Fibroblast of lung (primary cell): ENCODE measurements around the gene TBX6. TPM values are rescaled to one million over a fixed set of nuclear protein-coding genes. Genes with fewer than 3 reads are reported as not detected.
"Not testable (repeated sequence)": the region's sequence is repeated elsewhere in the genome, so short reads cannot be mapped to it uniquely, and the experiment has no call there.

Experiments
- DNase-seq, 2 donors: peaks; one replicate each; pipeline versions ENCODE4 v3.0.0 to v3.0.0-alpha.2; 2010; ENCODE audit warnings: low read depth in 2 of 2
- H2AFZ ChIP-seq: 2 replicates; pipeline ENCODE4 v1.5.1; 2012; ENCODE audit warnings: low read length, control low read depth, inconsistent platforms
- H3K27ac ChIP-seq: 2 replicates; pipeline ENCODE4 v1.5.1; 2011; ENCODE audit warnings: low read length, control low read depth; ENCODE audit not compliant: insufficient read depth
- H3K27me3 ChIP-seq: 2 replicates; pipeline ENCODE4 v1.5.1; 2011; ENCODE audit warnings: mild to moderate bottlenecking, low read length; ENCODE audit not compliant: control insufficient read depth, insufficient read depth
- H3K36me3 ChIP-seq: 2 replicates; pipeline ENCODE4 v1.5.1; 2011; ENCODE audit warnings: low read length; ENCODE audit not compliant: control insufficient read depth, insufficient read depth
- H3K4me1 ChIP-seq: 2 replicates; pipeline ENCODE4 v1.5.1; 2011; ENCODE audit warnings: low read length; ENCODE audit not compliant: control insufficient read depth, insufficient read depth; ENCODE audit errors: extremely low read depth
- H3K4me2 ChIP-seq: 2 replicates; pipeline ENCODE4 v1.5.1; 2011; ENCODE audit warnings: low read length, control low read depth; ENCODE audit not compliant: insufficient read depth; ENCODE audit errors: extremely low read depth
- H3K4me3 ChIP-seq, 4 experiments: fragments of 200-600 bp in 1 of 4; sonication (generic) in 1 of 4; replicated peaks in 1 of 4; 2 replicates each; pipeline ENCODE4 v1.5.1; 2011 to 2016; ENCODE audit warnings: low read length in 4 of 4, low read depth in 3 of 4, mild to moderate bottlenecking in 3 of 4, control low read depth in 2 of 4, inconsistent platforms in 1 of 4, mixed read lengths in 1 of 4; ENCODE audit not compliant: insufficient read depth in 1 of 4; ENCODE audit errors: control extremely low read depth in 1 of 4
- H3K79me2 ChIP-seq: 2 replicates; pipeline ENCODE4 v1.5.1; 2012; ENCODE audit warnings: mild to moderate bottlenecking, low read length, inconsistent platforms; ENCODE audit not compliant: control insufficient read depth, insufficient read depth
- H3K9ac ChIP-seq: 2 replicates; pipeline ENCODE4 v1.5.1; 2011; ENCODE audit warnings: mild to moderate bottlenecking, low read length, control low read depth; ENCODE audit not compliant: insufficient read depth
- H3K9me3 ChIP-seq: 2 replicates; pipeline ENCODE4 v1.5.1; 2012; ENCODE audit warnings: low read depth, low read length; ENCODE audit not compliant: control insufficient read depth, insufficient read depth
- H4K20me1 ChIP-seq: 2 replicates; pipeline ENCODE4 v1.5.1; 2011; ENCODE audit warnings: low read length; ENCODE audit not compliant: control insufficient read depth, insufficient read depth; ENCODE audit errors: extremely low read depth
- EZH2 ChIP-seq: IDR thresholded peaks from 2 replicates; pipeline ENCODE4 v1.5.1; 2012; ENCODE audit warnings: low read length, control low read depth, mild to moderate bottlenecking; ENCODE audit errors: missing control alignments
- polyA plus RNA-seq, 2 donors: library from polyadenylated mRNA; depleted of rRNA in 1 of 2; stranded (reverse) in 1 of 2; unstranded in 1 of 2; fragments of >200 nt; gene quantifications; 2 replicates each; pipeline ENCODE4 v1.2.1, GENCODE V29; 2011 to 2012; ENCODE audit warnings: missing spikeins in 1 of 2
- total RNA-seq: library from RNA; depleted of rRNA; stranded (reverse); fragments of >200 nt; gene quantifications from 2 replicates; pipeline ENCODE4 v1.2.1, GENCODE V29; 2014
- TF ChIP-seq, protein P1 (sequence below), 2 donors: IDR thresholded peaks in 1 of 2; conservative IDR thresholded peaks in 1 of 2; 1 replicate in 1 of 2; 2 replicates in 1 of 2; pipeline ENCODE4 v1.5.1; 2011 to 2012; ENCODE audit warnings: low read length in 2 of 2, control low read depth in 1 of 2, inconsistent platforms in 1 of 2, low read depth in 1 of 2, mild to moderate bottlenecking in 1 of 2

TBX6 gene
- total and polyA plus RNA-seq, 2 donors (not counting 1 experiment from before 2014, with no cell fraction given) = 0.33 TPM; not detected in 1

DNA sequence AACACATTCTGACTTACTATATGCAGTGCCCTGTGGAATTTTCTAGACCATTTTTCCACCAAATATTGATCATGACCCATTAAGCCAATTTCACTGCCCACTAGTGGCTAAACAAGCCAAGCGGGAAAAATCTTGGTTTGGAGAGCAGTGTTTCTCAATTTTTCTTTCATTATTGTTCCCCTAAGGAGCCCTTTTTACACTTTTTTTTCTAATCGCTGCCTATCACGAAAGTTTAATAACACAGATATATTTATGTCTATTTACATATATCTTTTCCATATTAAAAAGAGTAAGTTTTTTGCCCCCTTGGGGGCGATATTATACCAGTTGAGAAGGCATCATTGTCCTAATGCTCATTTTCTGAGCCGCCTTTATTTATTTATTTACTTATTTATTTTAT, 49.9 kb downstream of the TBX6 start:
- Histone ChIP-seq H3K4me1 (no peaks in the 10 kb centered on the region), H3K9me3 (no peaks in the 10 kb centered on the region), H3K9ac (no peak overlapping the region), H4K20me1 (no peaks in the 10 kb centered on the region), H3K27ac (no peak overlapping the region), H3K79me2 (no peaks in the 10 kb centered on the region), H2AFZ (no peak overlapping the region), H3K27me3 (no peaks in the 10 kb centered on the region), H3K4me2 (no peak overlapping the region), H3K36me3 (no peaks in the 10 kb centered on the region), H3K4me3 (no peak overlapping the region)
- DNase-seq = peak; percentile 21 to 63
- TF ChIP-seq, protein P1, sequence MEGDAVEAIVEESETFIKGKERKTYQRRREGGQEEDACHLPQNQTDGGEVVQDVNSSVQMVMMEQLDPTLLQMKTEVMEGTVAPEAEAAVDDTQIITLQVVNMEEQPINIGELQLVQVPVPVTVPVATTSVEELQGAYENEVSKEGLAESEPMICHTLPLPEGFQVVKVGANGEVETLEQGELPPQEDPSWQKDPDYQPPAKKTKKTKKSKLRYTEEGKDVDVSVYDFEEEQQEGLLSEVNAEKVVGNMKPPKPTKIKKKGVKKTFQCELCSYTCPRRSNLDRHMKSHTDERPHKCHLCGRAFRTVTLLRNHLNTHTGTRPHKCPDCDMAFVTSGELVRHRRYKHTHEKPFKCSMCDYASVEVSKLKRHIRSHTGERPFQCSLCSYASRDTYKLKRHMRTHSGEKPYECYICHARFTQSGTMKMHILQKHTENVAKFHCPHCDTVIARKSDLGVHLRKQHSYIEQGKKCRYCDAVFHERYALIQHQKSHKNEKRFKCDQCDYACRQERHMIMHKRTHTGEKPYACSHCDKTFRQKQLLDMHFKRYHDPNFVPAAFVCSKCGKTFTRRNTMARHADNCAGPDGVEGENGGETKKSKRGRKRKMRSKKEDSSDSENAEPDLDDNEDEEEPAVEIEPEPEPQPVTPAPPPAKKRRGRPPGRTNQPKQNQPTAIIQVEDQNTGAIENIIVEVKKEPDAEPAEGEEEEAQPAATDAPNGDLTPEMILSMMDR (conservative IDR thresholded peaks at IDR 0.05 in 1 of 2, IDR thresholded peaks at IDR 0.05 in 1 of 2; ENCODE audit: low read depth in 1 of 2, low read length in 2 of 2) = peak; percentile 21 to 34
- no peak for TF ChIP-seq EZH2

DNA sequence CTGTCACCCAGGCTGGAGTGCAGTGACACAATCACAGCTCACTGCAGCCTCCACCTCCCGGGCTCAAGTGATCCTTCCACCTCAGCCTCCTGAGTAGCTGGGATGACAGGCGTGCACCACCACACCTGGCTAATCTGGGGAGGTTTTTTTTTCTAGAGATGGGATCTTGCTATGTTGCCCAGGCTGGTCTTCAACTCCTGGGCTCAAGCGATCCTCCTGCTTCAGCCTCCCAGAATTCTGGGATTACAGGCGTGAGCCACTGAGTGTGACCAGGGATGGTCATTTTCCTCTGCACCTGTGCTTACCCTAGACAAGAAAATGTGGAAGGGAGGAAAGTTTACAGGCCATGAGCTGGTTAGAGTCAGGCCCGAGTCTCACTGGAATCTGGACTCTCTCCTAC, 51.0 kb downstream of the TBX6 start:
- H2AFZ ChIP-seq, H3K9ac ChIP-seq, H3K27me3 ChIP-seq, H3K4me2 ChIP-seq, H3K27ac ChIP-seq, H3K79me2 ChIP-seq, H3K4me1 ChIP-seq, H3K36me3 ChIP-seq, DNase-seq, H3K4me3 ChIP-seq, H3K9me3 ChIP-seq, H4K20me1 ChIP-seq: not testable (repeated sequence)

DNA sequence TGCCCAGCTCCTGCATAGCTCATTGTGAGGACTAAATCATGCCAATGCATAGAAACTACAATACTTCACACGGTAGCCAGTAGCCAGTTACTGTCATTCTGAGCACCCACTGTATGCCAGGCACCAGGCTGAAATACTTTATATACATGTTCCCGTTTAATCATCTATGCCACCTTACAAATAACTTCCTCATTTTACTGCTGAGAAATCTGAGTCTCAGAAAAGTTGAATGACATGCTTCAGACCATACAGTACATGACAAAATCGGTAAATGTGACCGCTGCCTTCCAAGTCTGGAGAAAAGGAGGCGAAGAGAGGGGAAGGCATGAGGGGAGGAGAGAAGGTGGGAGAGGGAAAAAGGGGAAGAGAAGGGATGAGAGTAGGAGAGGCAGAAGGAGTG, 51.5 kb downstream of the TBX6 start:
- no peak overlapping the region for H3K27ac ChIP-seq
- H3K4me3 ChIP-seq = no peak overlapping the region
- no peaks in the 10 kb centered on the region for H3K9me3 ChIP-seq
- no peak for DNase-seq
- TF ChIP-seq, protein P1 (conservative IDR thresholded peaks at IDR 0.05 in 1 of 2, IDR thresholded peaks at IDR 0.05 in 1 of 2; ENCODE audit: low read depth in 1 of 2, low read length in 2 of 2) = no peak
- no peak for TF ChIP-seq EZH2
- H3K4me1 ChIP-seq = no peaks in the 10 kb centered on the region
- H3K4me2 ChIP-seq = no peak overlapping the region
- no peaks in the 10 kb centered on the region for H3K79me2 ChIP-seq
- no peaks in the 10 kb centered on the region for H4K20me1 ChIP-seq
- no peaks in the 10 kb centered on the region for H3K36me3 ChIP-seq
- no peak overlapping the region for H2AFZ ChIP-seq
- no peak overlapping the region for H3K9ac ChIP-seq
- no peaks in the 10 kb centered on the region for H3K27me3 ChIP-seq

Other genes starting within 250 kb of the TBX6 start
- 89.1 and 99.6 TPM in 2 replicates for gene CDIPT, start 228.7 kb downstream of the TBX6 start, total RNA-seq
- 78.1 and 84.9 TPM in 2 replicates for gene CDIPT, start 228.7 kb downstream of the TBX6 start, polyA plus RNA-seq
- 1.8 and 2.6 TPM in 2 replicates for gene SEZ6L2, start 192.4 kb downstream of the TBX6 start, total RNA-seq
- gene SEZ6L2, start 192.4 kb downstream of the TBX6 start, polyA plus RNA-seq = 0.80 and 1.2 TPM in 2 replicates
- gene ASPHD1, start 191.4 kb downstream of the TBX6 start, total RNA-seq = 5.4 and 5.9 TPM in 2 replicates
- gene ASPHD1, start 191.4 kb downstream of the TBX6 start, polyA plus RNA-seq = 0.77 and 1.3 TPM in 2 replicates
- gene KCTD13, start 165.7 kb downstream of the TBX6 start, total RNA-seq = 4.6 and 6.3 TPM in 2 replicates
- gene KCTD13, start 165.7 kb downstream of the TBX6 start, polyA plus RNA-seq = 5.7 and 5.9 TPM in 2 replicates
- 80.6 and 100 TPM in 2 replicates for gene TMEM219, start 129.8 kb downstream of the TBX6 start, total RNA-seq
- gene TMEM219, start 129.8 kb downstream of the TBX6 start, polyA plus RNA-seq = 79.4 and 86.3 TPM in 2 replicates
- gene TAOK2, start 118.1 kb downstream of the TBX6 start, total RNA-seq = 36.5 and 41.3 TPM in 2 replicates
- gene TAOK2, start 118.1 kb downstream of the TBX6 start, polyA plus RNA-seq = 12.3 and 14.3 TPM in 2 replicates
- 5.6 and 7.9 TPM in 2 replicates for gene HIRIP3, start 96.3 kb downstream of the TBX6 start, total RNA-seq
- gene HIRIP3, start 96.3 kb downstream of the TBX6 start, polyA plus RNA-seq = 3.0 and 7.2 TPM in 2 replicates
- gene INO80E, start 95.7 kb downstream of the TBX6 start, total RNA-seq = 16.3 and 18.5 TPM in 2 replicates
- gene INO80E, start 95.7 kb downstream of the TBX6 start, polyA plus RNA-seq = 21.9 and 37.1 TPM in 2 replicates
- 0.26 and 0.33 TPM in 2 replicates for gene DOC2A, start 80.9 kb downstream of the TBX6 start, total RNA-seq
- 0.03 TPM in 1 of 2 replicates, not detected in the other for gene DOC2A, start 80.9 kb downstream of the TBX6 start, polyA plus RNA-seq
- gene C16orf92, start 68.7 kb downstream of the TBX6 start, total RNA-seq = not detected in 2 replicates
- gene C16orf92, start 68.7 kb downstream of the TBX6 start, polyA plus RNA-seq = not detected in 2 replicates
- not detected in 2 replicates for gene TLCD3B, start 60.7 kb downstream of the TBX6 start, total RNA-seq
- 0.11 TPM in 1 of 2 replicates, not detected in the other for gene TLCD3B, start 60.7 kb downstream of the TBX6 start, polyA plus RNA-seq
- 461 and 474 TPM in 2 replicates for gene ALDOA, start 26.2 kb downstream of the TBX6 start, total RNA-seq
- gene ALDOA, start 26.2 kb downstream of the TBX6 start, polyA plus RNA-seq = 1,015 and 1,066 TPM in 2 replicates
- gene PPP4C, start 15.9 kb downstream of the TBX6 start, total RNA-seq = 134 and 147 TPM in 2 replicates
- gene PPP4C, start 15.9 kb downstream of the TBX6 start, polyA plus RNA-seq = 116 and 161 TPM in 2 replicates
- 16.0 and 19.5 TPM in 2 replicates for gene YPEL3, start 4.3 kb upstream of the TBX6 start, total RNA-seq
- gene YPEL3, start 4.3 kb upstream of the TBX6 start, polyA plus RNA-seq = 11.9 and 21.4 TPM in 2 replicates
- 1.0 and 1.2 TPM in 2 replicates for gene GDPD3, start 21.6 kb upstream of the TBX6 start, total RNA-seq
- gene GDPD3, start 21.6 kb upstream of the TBX6 start, polyA plus RNA-seq = 1.2 and 1.3 TPM in 2 replicates
- gene MAPK3, start 31.3 kb upstream of the TBX6 start, total RNA-seq = 32.1 and 48.7 TPM in 2 replicates
- 167 and 264 TPM in 2 replicates for gene MAPK3, start 31.3 kb upstream of the TBX6 start, polyA plus RNA-seq
- gene CORO1A, start 91.7 kb upstream of the TBX6 start, total RNA-seq = 0.17 and 0.26 TPM in 2 replicates
- gene CORO1A, start 91.7 kb upstream of the TBX6 start, polyA plus RNA-seq = 0.85 and 2.6 TPM in 2 replicates
- 12.6 and 18.0 TPM in 2 replicates for gene BOLA2B, start 101.7 kb upstream of the TBX6 start, total RNA-seq
- gene BOLA2B, start 101.7 kb upstream of the TBX6 start, polyA plus RNA-seq = 47.4 and 79.2 TPM in 2 replicates
- gene SLX1A, start 102.0 kb upstream of the TBX6 start, total RNA-seq = 18.2 and 19.2 TPM in 2 replicates
- gene SLX1A, start 102.0 kb upstream of the TBX6 start, polyA plus RNA-seq = 3.9 and 11.5 TPM in 2 replicates
- gene SULT1A3, start 107.3 kb upstream of the TBX6 start, total RNA-seq = 2.1 and 2.8 TPM in 2 replicates
- gene SULT1A3, start 107.3 kb upstream of the TBX6 start, polyA plus RNA-seq = 3.1 and 4.1 TPM in 2 replicates
- gene NPIPB13, start 156.6 kb upstream of the TBX6 start, total RNA-seq = 1.3 and 3.0 TPM in 2 replicates
- gene NPIPB13, start 156.6 kb upstream of the TBX6 start, polyA plus RNA-seq = 0.33 and 0.62 TPM in 2 replicates